SH-SY5Y (cell line): ENCODE data around the gene ALDH3A2.

Source experiments
- GATA2 ChIP-seq: IDR thresholded peaks from 2 replicates; pipeline ENCODE4 v1.6.1; 2011; ENCODE audit warnings: mild to moderate bottlenecking, low read depth, low read length
- GATA3 ChIP-seq: IDR thresholded peaks from 2 replicates; pipeline ENCODE4 v1.6.1; 2011; ENCODE audit warnings: low read depth, mild to moderate bottlenecking, low read length, moderate library complexity

DNA sequence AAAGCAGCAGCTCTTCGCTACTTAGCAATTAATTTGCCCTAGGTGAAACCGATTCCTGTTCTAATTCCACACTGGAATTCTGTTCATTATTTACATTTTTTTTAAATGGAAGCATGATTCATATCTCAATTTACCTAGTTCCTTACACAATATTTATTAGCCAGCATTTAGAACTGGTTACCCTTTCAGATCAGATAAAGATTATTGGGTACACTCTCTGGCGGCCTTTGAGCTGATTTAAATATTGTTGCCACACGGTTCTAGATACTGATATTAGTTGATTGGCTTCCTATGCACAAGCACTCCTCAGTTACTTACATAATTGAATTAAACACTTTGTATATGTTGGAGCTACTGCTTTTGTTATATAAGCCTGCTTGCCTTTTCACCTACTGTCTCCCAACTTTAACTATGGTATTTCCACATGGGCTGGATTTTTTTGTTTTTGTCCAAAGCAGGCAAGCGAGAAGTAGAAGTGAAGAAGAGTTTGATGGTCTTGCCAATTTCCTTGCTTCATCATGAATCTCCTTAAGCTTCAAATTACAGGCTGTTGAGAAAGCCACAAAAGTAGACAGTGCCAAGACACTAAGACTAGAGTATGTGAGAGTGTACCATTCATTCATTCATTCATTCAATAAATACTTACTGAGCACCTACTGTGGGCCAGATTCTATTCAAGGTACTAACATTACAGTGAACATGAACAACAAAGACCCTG, 3.9 kb upstream of the ALDH3A2 start:
- TF ChIP-seq GATA2 (no peak), GATA3 (no peak)
